GM12878 (cell line): ENCODE data around the gene PTPRM. TPM values are rescaled to one million over a fixed set of nuclear protein-coding genes. Genes with fewer than 3 reads are reported as not detected.

ENCODE experiments used
- BCLAF1 ChIP-seq: fragments of 450-650 bp; IDR thresholded peaks from 2 replicates; pipeline ENCODE4 v1.6.1; 2017; ENCODE audit warnings: antibody characterized with exemption, mild to moderate bottlenecking, moderate library complexity
- IRF4 ChIP-seq: IDR thresholded peaks from 2 replicates; pipeline ENCODE4 v1.6.1; 2011; ENCODE audit warnings: low read depth, low read length
- RFX5 ChIP-seq: IDR thresholded peaks from 2 replicates; pipeline ENCODE4 v1.6.1; 2011; ENCODE audit warnings: low read depth, low read length, improper control_type of control experiment
- ZNF622 ChIP-seq: fragments of 450-650 bp; IDR thresholded peaks from 2 replicates; pipeline ENCODE4 v1.6.1; 2017; ENCODE audit warnings: mild to moderate bottlenecking, inconsistent platforms
- polyA plus RNA-seq, 11 experiments: library from polyadenylated mRNA; depleted of rRNA in 4 of 11; unstranded in 6 of 11; stranded (reverse) in 5 of 11; fragments of >200 nt; fragmentation: Nextera tagmentation in 4 of 11; fragmentation: Illumina TruSeq in 1 of 11; extraction: Ambion mirVana in 4 of 11; extraction: Trizol in 1 of 11; gene quantifications; 1 replicate in 1 of 11; 2 replicates in 10 of 11; pipeline versions ENCODE4 v1.2.1 to v1.2.3, GENCODE V29; 2011 to 2016; ENCODE audit warnings: inconsistent platforms in 2 of 11, missing spikeins in 2 of 11, low read depth in 1 of 11
- total RNA-seq, 4 experiments: library from RNA; depleted of rRNA in 3 of 4; stranded (reverse); fragments of >200 nt in 3 of 4; fragmentation: Illumina TruSeq in 1 of 4; extraction: Trizol in 1 of 4; gene quantifications; 2 replicates each; pipeline versions ENCODE4 v1.2.1 to v1.2.3, GENCODE V29; 2013 to 2021
- TF ChIP-seq, protein P1 (sequence below): fragments of 450-650 bp; IDR thresholded peaks from 2 replicates; pipeline ENCODE4 v1.6.1; 2016; ENCODE audit warnings: mild to moderate bottlenecking
- TF ChIP-seq, protein P2 (sequence below): fragments of 450-650 bp; formaldehyde crosslinking; IDR thresholded peaks from 2 replicates; pipeline ENCODE4 v1.5.0; 2022; ENCODE audit warnings: mild to moderate bottlenecking, missing genetic modification characterization
- TF ChIP-seq, protein P3 (sequence below): IDR thresholded peaks from 2 replicates; pipeline ENCODE4 v1.6.1; 2012; ENCODE audit warnings: low read depth, low read length, improper control_type of control experiment
- TF ChIP-seq, protein P4 (sequence below): fragments of 450-650 bp; IDR thresholded peaks from 2 replicates; pipeline ENCODE4 v1.6.1; 2018; ENCODE audit warnings: mild to moderate bottlenecking, low read depth, moderate library complexity; ENCODE audit not compliant: partially characterized antibody

PTPRM gene
- total and polyA plus RNA-seq, 10 of the 15 experiments (the other 5 are each of a cell fraction or from before 2014, with no cell fraction given) = 0.07 to 22.6 (median 0.60) TPM

- TF ChIP-seq BCLAF1 (no peak), ZNF622 (no peak), RFX5 (no peak), IRF4 (no peak)
- TF ChIP-seq, protein P1, sequence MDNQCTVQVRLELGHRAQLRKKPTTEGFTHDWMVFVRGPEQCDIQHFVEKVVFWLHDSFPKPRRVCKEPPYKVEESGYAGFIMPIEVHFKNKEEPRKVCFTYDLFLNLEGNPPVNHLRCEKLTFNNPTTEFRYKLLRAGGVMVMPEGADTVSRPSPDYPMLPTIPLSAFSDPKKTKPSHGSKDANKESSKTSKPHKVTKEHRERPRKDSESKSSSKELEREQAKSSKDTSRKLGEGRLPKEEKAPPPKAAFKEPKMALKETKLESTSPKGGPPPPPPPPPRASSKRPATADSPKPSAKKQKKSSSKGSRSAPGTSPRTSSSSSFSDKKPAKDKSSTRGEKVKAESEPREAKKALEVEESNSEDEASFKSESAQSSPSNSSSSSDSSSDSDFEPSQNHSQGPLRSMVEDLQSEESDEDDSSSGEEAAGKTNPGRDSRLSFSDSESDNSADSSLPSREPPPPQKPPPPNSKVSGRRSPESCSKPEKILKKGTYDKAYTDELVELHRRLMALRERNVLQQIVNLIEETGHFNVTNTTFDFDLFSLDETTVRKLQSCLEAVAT = no peak
- TF ChIP-seq, protein P2, sequence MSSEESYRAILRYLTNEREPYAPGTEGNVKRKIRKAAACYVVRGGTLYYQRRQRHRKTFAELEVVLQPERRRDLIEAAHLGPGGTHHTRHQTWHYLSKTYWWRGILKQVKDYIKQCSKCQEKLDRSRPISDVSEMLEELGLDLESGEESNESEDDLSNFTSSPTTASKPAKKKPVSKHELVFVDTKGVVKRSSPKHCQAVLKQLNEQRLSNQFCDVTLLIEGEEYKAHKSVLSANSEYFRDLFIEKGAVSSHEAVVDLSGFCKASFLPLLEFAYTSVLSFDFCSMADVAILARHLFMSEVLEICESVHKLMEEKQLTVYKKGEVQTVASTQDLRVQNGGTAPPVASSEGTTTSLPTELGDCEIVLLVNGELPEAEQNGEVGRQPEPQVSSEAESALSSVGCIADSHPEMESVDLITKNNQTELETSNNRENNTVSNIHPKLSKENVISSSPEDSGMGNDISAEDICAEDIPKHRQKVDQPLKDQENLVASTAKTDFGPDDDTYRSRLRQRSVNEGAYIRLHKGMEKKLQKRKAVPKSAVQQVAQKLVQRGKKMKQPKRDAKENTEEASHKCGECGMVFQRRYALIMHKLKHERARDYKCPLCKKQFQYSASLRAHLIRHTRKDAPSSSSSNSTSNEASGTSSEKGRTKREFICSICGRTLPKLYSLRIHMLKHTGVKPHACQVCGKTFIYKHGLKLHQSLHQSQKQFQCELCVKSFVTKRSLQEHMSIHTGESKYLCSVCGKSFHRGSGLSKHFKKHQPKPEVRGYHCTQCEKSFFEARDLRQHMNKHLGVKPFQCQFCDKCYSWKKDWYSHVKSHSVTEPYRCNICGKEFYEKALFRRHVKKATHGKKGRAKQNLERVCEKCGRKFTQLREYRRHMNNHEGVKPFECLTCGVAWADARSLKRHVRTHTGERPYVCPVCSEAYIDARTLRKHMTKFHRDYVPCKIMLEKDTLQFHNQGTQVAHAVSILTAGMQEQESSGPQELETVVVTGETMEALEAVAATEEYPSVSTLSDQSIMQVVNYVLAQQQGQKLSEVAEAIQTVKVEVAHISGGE = no peak
- TF ChIP-seq, protein P3, sequence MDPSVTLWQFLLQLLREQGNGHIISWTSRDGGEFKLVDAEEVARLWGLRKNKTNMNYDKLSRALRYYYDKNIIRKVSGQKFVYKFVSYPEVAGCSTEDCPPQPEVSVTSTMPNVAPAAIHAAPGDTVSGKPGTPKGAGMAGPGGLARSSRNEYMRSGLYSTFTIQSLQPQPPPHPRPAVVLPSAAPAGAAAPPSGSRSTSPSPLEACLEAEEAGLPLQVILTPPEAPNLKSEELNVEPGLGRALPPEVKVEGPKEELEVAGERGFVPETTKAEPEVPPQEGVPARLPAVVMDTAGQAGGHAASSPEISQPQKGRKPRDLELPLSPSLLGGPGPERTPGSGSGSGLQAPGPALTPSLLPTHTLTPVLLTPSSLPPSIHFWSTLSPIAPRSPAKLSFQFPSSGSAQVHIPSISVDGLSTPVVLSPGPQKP = no peak
- TF ChIP-seq, protein P4, sequence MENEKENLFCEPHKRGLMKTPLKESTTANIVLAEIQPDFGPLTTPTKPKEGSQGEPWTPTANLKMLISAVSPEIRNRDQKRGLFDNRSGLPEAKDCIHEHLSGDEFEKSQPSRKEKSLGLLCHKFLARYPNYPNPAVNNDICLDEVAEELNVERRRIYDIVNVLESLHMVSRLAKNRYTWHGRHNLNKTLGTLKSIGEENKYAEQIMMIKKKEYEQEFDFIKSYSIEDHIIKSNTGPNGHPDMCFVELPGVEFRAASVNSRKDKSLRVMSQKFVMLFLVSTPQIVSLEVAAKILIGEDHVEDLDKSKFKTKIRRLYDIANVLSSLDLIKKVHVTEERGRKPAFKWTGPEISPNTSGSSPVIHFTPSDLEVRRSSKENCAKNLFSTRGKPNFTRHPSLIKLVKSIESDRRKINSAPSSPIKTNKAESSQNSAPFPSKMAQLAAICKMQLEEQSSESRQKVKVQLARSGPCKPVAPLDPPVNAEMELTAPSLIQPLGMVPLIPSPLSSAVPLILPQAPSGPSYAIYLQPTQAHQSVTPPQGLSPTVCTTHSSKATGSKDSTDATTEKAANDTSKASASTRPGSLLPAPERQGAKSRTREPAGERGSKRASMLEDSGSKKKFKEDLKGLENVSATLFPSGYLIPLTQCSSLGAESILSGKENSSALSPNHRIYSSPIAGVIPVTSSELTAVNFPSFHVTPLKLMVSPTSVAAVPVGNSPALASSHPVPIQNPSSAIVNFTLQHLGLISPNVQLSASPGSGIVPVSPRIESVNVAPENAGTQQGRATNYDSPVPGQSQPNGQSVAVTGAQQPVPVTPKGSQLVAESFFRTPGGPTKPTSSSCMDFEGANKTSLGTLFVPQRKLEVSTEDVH = no peak
Observed at GRCh38 chr18:7603259-7604000, 36.3 kb downstream of the PTPRM start (continued).
